ENCODE data around the gene CEP97. TPM values are rescaled to one million over a fixed set of nuclear protein-coding genes. Genes with fewer than 3 reads are reported as not detected.

CEP97 gene
- total RNA-seq, 2 donors from 2014 or later = 6.5 to 7.0 TPM

DNA sequence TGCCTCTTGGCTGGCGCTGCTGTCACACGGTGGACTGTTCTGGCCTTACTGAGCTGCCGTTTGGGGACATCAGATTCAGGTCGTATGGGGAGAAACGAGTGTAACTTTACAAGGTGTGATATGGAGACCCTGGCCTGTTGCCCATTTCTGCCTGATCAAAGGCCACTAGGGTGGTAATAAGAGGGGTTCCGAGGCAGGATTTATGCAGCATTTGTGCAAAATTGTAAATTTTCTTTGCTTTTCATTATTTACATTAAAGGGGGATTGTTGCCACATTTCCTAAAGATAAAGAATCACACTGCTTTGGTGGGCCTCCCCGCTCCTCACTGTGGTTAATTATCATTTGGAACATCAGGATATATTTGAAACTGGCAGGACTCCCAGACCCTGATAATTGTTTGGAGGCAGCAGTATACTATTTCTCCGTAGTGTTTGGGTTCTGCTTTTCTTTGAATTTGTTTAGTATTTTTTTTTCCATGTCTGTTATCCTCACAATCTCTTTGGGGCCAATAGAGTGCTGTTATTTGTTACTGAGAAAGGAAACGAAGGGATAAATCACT is 55.5 kb downstream of the CEP97 start:
- Histone ChIP-seq H3K27ac (peak overlapping the region; percentile 92 to 95), H3K4me1 (peaks cover 0 to 24% of the 10 kb centered on the region in 2 donors), H3K36me3 (peaks cover 23% of the 10 kb centered on the region), H3K27me3 (no peaks in the 10 kb centered on the region), H3K9me3 (no peaks in the 10 kb centered on the region), H3K4me3 (peak overlapping the region; percentile 73 to 89)
- DNase-seq (ENCODE audit: low spot score) = no peak
- TF ChIP-seq, protein P1, sequence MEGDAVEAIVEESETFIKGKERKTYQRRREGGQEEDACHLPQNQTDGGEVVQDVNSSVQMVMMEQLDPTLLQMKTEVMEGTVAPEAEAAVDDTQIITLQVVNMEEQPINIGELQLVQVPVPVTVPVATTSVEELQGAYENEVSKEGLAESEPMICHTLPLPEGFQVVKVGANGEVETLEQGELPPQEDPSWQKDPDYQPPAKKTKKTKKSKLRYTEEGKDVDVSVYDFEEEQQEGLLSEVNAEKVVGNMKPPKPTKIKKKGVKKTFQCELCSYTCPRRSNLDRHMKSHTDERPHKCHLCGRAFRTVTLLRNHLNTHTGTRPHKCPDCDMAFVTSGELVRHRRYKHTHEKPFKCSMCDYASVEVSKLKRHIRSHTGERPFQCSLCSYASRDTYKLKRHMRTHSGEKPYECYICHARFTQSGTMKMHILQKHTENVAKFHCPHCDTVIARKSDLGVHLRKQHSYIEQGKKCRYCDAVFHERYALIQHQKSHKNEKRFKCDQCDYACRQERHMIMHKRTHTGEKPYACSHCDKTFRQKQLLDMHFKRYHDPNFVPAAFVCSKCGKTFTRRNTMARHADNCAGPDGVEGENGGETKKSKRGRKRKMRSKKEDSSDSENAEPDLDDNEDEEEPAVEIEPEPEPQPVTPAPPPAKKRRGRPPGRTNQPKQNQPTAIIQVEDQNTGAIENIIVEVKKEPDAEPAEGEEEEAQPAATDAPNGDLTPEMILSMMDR (IDR thresholded peaks at IDR 0.05) = no peak

DNA sequence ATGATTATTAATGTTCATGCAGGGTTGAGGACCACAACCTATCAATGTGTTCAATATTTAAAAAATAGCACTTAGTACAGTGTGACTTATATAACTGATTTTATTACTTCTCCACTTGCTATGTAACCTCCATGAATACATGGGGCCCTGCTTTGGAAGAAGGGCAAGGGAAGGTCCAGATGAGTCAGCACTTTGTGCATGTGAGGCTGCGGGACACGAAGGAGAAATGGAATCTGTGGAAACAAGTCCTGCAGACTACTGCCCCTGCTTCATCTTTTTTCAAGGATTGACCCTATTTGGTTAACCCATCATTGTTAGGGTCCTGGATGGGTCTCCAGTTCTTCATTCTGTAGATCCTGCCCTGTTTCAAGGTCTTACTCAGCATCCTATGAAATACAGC is 56.2 kb downstream of the CEP97 start:
- H3K36me3 ChIP-seq = peaks cover 28% of the 10 kb centered on the region

DNA sequence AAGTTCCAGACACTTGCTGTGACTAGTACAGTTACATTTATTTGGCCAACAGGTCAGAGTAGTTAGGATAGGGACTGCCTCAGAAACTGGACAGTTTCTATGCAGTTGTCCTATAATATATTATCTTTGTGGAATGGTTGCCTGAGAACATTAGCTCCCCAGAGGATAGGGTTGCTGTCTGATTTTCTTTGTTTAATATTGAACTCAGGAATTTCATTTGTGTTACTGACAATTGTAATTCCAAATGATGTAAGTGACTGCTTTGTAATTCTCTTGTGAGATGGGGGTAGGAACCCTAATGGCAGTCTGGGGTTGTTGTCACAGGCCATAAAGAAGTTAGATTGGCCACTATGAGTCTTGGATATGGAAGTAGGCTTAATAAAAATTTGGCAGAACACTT is 56.8 kb downstream of the CEP97 start:
- TF ChIP-seq, protein P1 (IDR thresholded peaks at IDR 0.05) = no peak
- H3K4me1 ChIP-seq = peaks cover 0 to 24% of the 10 kb centered on the region in 2 donors
- peak overlapping the region in 1 of 2 donors; percentile 89 for H3K4me3 ChIP-seq

More for the DNA sequence above, 56.2 kb downstream of the CEP97 start:
- no peak for DNase-seq (ENCODE audit: low spot score)
- Histone ChIP-seq H3K4me1 (peaks cover 0 to 24% of the 10 kb centered on the region in 2 donors), H3K4me3 (peak overlapping the region; percentile 73 to 89), H3K9me3 (no peaks in the 10 kb centered on the region), H3K27me3 (no peaks in the 10 kb centered on the region), H3K27ac (peak overlapping the region; percentile 92 to 95)
- TF ChIP-seq, protein P1 (IDR thresholded peaks at IDR 0.05) = no peak

DNA sequence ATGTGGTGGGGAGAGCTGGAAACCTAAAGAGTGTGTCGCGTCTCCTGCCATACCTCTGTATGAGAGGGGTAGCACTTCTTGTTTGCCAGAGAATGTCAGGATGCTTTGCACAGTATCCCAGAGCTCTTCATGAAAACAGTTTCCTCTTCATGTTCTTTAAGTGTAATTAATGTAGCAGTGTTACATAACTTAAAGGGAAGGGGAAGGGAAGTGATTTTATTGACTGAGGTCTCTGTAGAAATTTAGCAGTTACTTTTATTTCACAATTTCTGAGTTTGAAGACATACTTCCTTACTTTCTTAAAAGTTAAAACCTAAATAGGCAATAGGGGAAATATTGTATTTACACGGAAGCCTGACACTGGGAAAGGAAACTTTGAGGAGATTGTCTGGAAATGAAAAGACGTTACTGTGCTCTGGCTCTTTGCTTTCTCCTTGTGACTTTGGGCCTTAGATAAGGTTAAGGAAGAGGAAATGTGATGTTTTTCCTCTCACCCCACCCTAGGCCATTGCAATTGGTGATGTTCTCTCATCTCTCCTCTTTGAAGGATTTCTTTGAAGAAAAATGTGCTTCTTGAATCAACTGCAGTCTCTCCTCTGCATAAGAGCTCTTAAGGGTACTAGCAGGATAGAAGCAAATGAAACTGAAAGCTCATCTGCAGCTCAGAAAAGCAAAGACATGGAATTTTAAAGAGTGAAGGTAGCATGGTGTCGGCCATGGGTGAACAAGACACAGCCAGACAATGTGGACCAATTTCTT is 60.6 kb downstream of the CEP97 start:
- no peak for DNase-seq (ENCODE audit: low spot score)
- H3K36me3 ChIP-seq = peaks cover 70% of the 10 kb centered on the region
- no peaks in the 10 kb centered on the region for H3K9me3 ChIP-seq
- peak overlapping the region; percentile 30 to 35 for H3K27ac ChIP-seq
- H3K27me3 ChIP-seq = no peaks in the 10 kb centered on the region
- TF ChIP-seq, protein P1 (IDR thresholded peaks at IDR 0.05) = no peak
- no peak overlapping the region for H3K4me3 ChIP-seq
- peaks cover 0 to 12% of the 10 kb centered on the region in 2 donors for H3K4me1 ChIP-seq

More for the DNA sequence above, 56.8 kb downstream of the CEP97 start:
- Histone ChIP-seq H3K27ac (peak overlapping the region; percentile 92 to 95), H3K36me3 (peaks cover 33% of the 10 kb centered on the region), H3K9me3 (no peaks in the 10 kb centered on the region), H3K27me3 (no peaks in the 10 kb centered on the region)
- no peak for DNase-seq (ENCODE audit: low spot score)

DNA sequence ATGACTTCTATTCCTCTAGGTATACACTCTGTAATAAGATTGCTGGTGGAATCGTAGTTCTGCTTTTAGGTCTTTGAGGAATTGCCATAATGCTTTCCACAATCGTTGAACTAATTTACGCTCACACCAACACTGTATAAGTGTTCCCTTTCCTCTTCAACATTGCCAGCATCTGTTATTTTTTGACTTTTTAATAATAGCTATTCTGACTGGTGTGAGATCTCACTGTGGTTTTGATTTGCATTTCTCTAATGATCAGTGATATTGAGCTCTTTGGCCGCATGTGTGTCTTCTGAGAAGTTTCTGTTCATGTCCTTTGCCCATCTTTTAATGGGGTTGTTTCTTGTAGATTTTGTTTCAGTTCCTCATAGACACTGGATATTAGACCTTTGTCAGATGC is 67.4 kb downstream of the CEP97 start:
- Histone ChIP-seq H3K27ac (no peak overlapping the region), H3K36me3 (peaks cover 72% of the 10 kb centered on the region), H3K9me3 (no peaks in the 10 kb centered on the region), H3K27me3 (no peaks in the 10 kb centered on the region), H3K4me1 (peaks cover 0 to 17% of the 10 kb centered on the region in 2 donors), H3K4me3 (no peak overlapping the region)
- TF ChIP-seq, protein P1 (IDR thresholded peaks at IDR 0.05) = no peak
- DNase-seq (ENCODE audit: low spot score) = no peak

All from right atrium auricular region (tissue), 2 donors.